Thoracic aorta (tissue), 2 donors: Measurements from ENCODE around the gene KCNK3. TPM values are rescaled to one million over a fixed set of nuclear protein-coding genes. Genes with fewer than 3 reads are reported as not detected.
"Not testable (repeated sequence)": the region's sequence is repeated elsewhere in the genome, so short reads cannot be mapped to it uniquely, and the experiment has no call there.

Experiments
- ATAC-seq: fragments of 150-250 bp; one replicate; pipeline ENCODE4 v1.8.0; 2017; ENCODE audit warnings: low read depth; ENCODE audit not compliant: insufficient number of reproducible peaks, low FRiP score
- DNase-seq: peaks from one replicate; pipeline ENCODE4 v3.0.0-alpha.2; 2020; ENCODE audit warnings: low spot score
- H3K27ac ChIP-seq, 2 donors: fragments of 200-600 bp; sonication (generic); 1 replicate in 1 of 2; 2 replicates in 1 of 2; pipeline ENCODE4 v1.5.1; 2016; ENCODE audit warnings: mild to moderate bottlenecking in 2 of 2, moderate library complexity in 2 of 2
- H3K27me3 ChIP-seq: fragments of 200-600 bp; sonication (generic); replicated peaks from 2 replicates; pipeline ENCODE4 v1.6.0; 2016; ENCODE audit warnings: mild to moderate bottlenecking; ENCODE audit not compliant: insufficient read depth
- H3K36me3 ChIP-seq: fragments of 200-600 bp; sonication (generic); one replicate; pipeline ENCODE4 v1.5.1; 2016
- H3K4me1 ChIP-seq, 2 donors: fragments of 200-600 bp; sonication (generic); 1 replicate in 1 of 2; 2 replicates in 1 of 2; pipeline versions ENCODE4 v1.5.1 to v1.6.0; 2016; ENCODE audit warnings: low read depth in 2 of 2, mild to moderate bottlenecking in 1 of 2; ENCODE audit not compliant: control insufficient read depth in 1 of 2
- H3K4me3 ChIP-seq: fragments of 200-600 bp; sonication (generic); 2 replicates; pipeline ENCODE4 v1.5.1; 2016; ENCODE audit warnings: mild to moderate bottlenecking
- H3K9me3 ChIP-seq: fragments of 200-600 bp; sonication (generic); 2 replicates; pipeline ENCODE4 v1.5.1; 2016
- total RNA-seq, 2 donors: library from RNA; depleted of rRNA; stranded (reverse); fragments of >200 nt; gene quantifications; one replicate each; pipeline versions ENCODE4 v1.1.0 to v1.2.3, GENCODE V29; 2016
- TF ChIP-seq, protein P1 (sequence below): fragments of 200-600 bp; sonication (generic); IDR thresholded peaks from one replicate; pipeline ENCODE4 v1.5.1; 2019; ENCODE audit warnings: antibody characterized with exemption

KCNK3 gene
- total RNA-seq, 2 donors from 2014 or later = 6.9 to 19.6 TPM

DNA sequence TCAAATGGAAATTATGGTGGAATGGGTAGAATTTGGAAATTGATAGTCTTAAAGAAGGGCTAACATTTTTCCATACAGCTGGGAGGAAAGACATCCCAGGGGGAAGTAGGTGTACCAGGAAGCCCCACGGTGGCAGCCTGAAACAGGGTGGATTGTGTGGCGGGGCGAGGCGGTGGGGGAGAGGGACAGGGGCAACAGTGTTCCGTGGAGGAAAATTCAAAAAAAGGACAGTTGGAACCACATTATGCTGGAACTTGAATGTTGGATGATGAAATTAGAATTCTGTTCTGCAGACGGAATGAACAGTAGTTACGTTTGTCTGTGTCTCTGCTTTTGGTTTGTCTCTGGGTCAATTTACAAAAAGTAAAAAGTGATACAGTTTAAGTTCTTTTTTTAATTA lies 40.7 kb upstream of the KCNK3 start:
- TF ChIP-seq, protein P1, sequence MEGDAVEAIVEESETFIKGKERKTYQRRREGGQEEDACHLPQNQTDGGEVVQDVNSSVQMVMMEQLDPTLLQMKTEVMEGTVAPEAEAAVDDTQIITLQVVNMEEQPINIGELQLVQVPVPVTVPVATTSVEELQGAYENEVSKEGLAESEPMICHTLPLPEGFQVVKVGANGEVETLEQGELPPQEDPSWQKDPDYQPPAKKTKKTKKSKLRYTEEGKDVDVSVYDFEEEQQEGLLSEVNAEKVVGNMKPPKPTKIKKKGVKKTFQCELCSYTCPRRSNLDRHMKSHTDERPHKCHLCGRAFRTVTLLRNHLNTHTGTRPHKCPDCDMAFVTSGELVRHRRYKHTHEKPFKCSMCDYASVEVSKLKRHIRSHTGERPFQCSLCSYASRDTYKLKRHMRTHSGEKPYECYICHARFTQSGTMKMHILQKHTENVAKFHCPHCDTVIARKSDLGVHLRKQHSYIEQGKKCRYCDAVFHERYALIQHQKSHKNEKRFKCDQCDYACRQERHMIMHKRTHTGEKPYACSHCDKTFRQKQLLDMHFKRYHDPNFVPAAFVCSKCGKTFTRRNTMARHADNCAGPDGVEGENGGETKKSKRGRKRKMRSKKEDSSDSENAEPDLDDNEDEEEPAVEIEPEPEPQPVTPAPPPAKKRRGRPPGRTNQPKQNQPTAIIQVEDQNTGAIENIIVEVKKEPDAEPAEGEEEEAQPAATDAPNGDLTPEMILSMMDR = no peak
- no peak overlapping the region for H3K4me3 ChIP-seq
- ATAC-seq = no peak
- no peak for DNase-seq
- H3K4me1 ChIP-seq = no peaks in the 10 kb centered on the region
- H3K9me3 ChIP-seq = no peaks in the 10 kb centered on the region
- H3K36me3 ChIP-seq = no peaks in the 10 kb centered on the region
- no peaks in the 10 kb centered on the region for H3K27me3 ChIP-seq
- H3K27ac ChIP-seq = no peak overlapping the region

DNA sequence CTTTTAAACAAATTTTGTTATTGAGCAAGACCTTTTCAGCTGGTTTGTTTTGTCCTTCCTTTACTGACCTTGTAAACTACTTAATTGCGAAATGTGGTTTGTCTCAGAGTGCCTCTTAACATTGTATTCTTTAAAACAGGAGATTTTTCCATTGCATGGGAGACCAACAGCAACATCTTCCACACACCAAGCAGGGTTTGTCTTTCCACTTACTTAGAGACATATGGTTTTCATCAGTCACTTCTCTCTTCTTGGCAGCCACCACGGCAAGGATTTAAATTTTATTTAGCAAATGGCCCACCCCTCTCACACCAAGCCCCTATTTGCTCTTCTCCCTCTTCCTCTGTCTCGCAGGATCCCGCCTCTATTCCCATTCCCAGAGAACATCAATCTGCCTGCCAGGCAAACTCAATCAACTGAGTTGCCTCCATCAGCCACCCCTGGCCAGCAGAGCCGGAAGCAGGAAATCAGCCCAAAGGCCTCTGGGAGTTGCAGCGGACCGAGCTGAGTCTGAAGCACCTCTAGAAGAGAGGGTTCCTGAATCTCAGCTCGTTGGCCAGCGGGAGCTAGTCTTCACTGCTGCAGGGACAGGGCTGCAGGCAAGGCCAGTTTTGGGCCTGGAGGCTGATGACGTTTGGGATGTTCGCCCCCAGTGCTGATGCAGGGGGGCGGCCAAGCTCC lies 40.0 kb upstream of the KCNK3 start:
- no peaks in the 10 kb centered on the region for H3K36me3 ChIP-seq
- no peak overlapping the region for H3K27ac ChIP-seq
- H3K9me3 ChIP-seq = no peaks in the 10 kb centered on the region
- no peaks in the 10 kb centered on the region for H3K4me1 ChIP-seq
- no peak for ATAC-seq
- no peak for DNase-seq
- TF ChIP-seq, protein P1 = no peak
- H3K4me3 ChIP-seq = no peak overlapping the region
- no peaks in the 10 kb centered on the region for H3K27me3 ChIP-seq

DNA sequence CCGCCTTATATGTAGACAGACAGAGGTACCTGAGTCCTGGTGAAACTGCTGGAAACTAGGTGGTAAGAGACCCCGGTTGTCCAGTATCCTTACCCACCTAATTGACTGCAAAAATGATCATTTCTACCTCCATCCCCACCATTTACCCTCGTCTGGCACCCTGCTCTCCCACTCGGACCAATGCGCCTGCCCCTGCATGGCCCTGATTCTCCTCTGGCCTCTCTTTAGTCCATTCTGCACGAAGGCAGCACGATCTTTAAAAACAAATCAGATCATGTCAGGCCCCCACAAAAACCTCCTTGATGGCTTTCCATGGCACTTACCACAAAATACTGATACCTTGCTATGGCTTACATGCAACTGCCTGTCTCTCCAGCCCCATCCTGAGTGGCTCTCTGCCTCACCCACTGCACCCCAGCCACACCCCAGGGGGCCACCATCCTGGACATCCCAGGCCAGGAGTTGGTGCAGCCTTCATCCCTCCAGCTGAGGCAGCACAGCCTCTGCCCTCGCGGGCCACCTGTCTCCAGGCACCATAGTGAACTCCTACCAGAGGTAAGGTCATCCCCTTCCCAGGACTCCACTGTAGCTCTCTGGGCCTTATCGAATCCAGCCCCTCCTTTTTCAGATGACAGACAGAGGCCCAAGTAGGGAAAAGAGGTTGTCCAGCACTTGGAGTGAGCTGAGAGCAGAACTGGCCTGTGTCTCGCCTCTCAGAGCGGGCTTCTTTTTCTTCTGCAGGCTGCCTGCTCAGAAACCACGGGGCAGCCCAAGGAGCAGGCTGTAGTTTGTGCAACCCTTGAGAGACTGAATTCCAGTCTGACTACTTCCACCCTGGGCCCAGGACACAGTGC lies 39.1 kb upstream of the KCNK3 start:
- TF ChIP-seq, protein P1 = no peak
- Histone ChIP-seq H3K36me3 (no peaks in the 10 kb centered on the region), H3K9me3 (no peaks in the 10 kb centered on the region), H3K27ac (no peak overlapping the region), H3K4me3 (no peak overlapping the region), H3K4me1 (no peaks in the 10 kb centered on the region), H3K27me3 (no peaks in the 10 kb centered on the region)
- ATAC-seq (no peak), DNase-seq (no peak)

DNA sequence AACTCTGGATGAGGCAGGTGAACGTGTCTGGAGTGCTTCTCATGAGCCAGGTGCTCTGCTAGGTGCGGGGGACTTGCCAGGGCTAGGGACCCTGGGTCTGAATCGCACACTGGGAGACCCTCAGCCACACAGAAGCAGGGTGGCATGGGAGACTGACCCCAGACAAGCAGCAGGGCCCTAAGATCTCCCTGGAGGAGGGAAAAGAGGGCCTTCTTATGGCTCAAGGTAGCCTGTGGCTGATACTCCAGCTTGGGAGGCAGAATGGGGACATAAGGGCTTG lies 38.5 kb upstream of the KCNK3 start:
- Histone ChIP-seq H3K4me3 (no peak overlapping the region), H3K27ac (no peak overlapping the region), H3K27me3 (no peaks in the 10 kb centered on the region), H3K36me3 (no peaks in the 10 kb centered on the region), H3K4me1 (no peaks in the 10 kb centered on the region), H3K9me3 (no peaks in the 10 kb centered on the region)
- no peak for ATAC-seq
- no peak for DNase-seq
- TF ChIP-seq, protein P1 = no peak

DNA sequence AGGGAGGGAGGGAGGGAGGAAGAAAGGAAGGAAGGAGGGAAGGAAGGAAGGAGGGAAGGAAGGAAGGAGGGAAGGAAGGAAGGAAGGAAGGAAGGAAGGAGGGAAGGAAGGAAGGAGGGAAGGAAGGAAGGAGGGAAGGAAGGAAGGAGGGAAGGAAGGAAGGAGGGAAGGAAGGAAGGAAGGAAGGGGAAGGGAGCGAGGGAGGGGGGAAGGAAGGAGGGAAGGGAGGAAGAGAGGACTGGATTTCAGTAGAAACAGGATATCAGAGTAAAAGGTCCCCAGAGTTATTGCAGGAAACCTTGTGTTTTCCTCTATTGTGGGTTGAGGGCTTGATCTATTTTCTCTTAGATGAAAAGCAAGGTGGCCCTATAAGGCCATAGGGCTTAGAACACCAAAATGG lies 37.4 kb upstream of the KCNK3 start:
- not testable (repeated sequence) for DNase-seq, H3K27me3 ChIP-seq, H3K36me3 ChIP-seq, ATAC-seq, H3K9me3 ChIP-seq, H3K4me3 ChIP-seq, H3K27ac ChIP-seq, H3K4me1 ChIP-seq
